NB4 (cell line): ENCODE results near the gene LRIG3.

Experiments used
- CTCF ChIP-seq: IDR thresholded peaks from one replicate; pipeline ENCODE4 v1.5.1; 2012; ENCODE audit warnings: low read depth, low read length
- POLR2A ChIP-seq: IDR thresholded peaks from 2 replicates; pipeline ENCODE4 v1.6.1; 2011; ENCODE audit warnings: mild to moderate bottlenecking; ENCODE audit not compliant: insufficient read length; ENCODE audit errors: extremely low read depth

GRCh38 chr12:58965568-58965967 lies 45.3 kb upstream of the LRIG3 start:
- TF ChIP-seq CTCF (no peak), POLR2A (no peak)
